Gastrocnemius medialis (tissue), 4 donors: ENCODE results near the gene BOLA2B. TPM values are rescaled to one million over a fixed set of nuclear protein-coding genes. Genes with fewer than 3 reads are reported as not detected.
A peak's percentile ranks its signal among the peaks of the same experiment; 100 is the strongest.
"Not testable (repeated sequence)": the region's sequence is repeated elsewhere in the genome, so short reads cannot be mapped to it uniquely, and the experiment has no call there.

Experiments used
- ATAC-seq, 2 donors: fragments of 150-250 bp; one replicate each; pipeline ENCODE4 v1.9.1; 2016
- DNase-seq, 2 donors: peaks; one replicate each; pipeline ENCODE4 v3.0.0-alpha.2; 2019
- H3K27ac ChIP-seq, 4 donors: fragments of 200-600 bp; sonication (generic); 1 replicate in 1 of 4; 2 replicates in 3 of 4; pipeline ENCODE4 v1.5.1; 2016 to 2018; ENCODE audit warnings: mild to moderate bottlenecking in 2 of 4, moderate library complexity in 1 of 4
- H3K27me3 ChIP-seq, 3 donors: fragments of 200-600 bp; sonication (generic) in 2 of 3; 1 replicate in 1 of 3; 2 replicates in 2 of 3; pipeline versions ENCODE4 v1.5.1 to v1.6.0; 2016 to 2019; ENCODE audit warnings: mild to moderate bottlenecking in 1 of 3, moderate library complexity in 1 of 3
- H3K36me3 ChIP-seq, 2 donors: fragments of 200-600 bp; sonication (generic) in 1 of 2; one replicate each; pipeline ENCODE4 v1.5.1; 2017 to 2018
- H3K4me1 ChIP-seq, 2 donors: fragments of 200-600 bp; sonication (generic) in 1 of 2; one replicate each; pipeline ENCODE4 v1.5.1; 2016 to 2017; ENCODE audit warnings: mild to moderate bottlenecking in 2 of 2
- H3K4me3 ChIP-seq, 4 donors: fragments of 200-600 bp; sonication (generic) in 3 of 4; 1 replicate in 1 of 4; 2 replicates in 3 of 4; pipeline ENCODE4 v1.5.1; 2016 to 2019; ENCODE audit warnings: mild to moderate bottlenecking in 2 of 4
- H3K9me3 ChIP-seq, 3 donors: fragments of 200-600 bp; sonication (generic) in 2 of 3; 1 replicate in 1 of 3; 2 replicates in 2 of 3; pipeline ENCODE4 v1.5.1; 2016 to 2019
- POLR2A ChIP-seq, 2 donors: fragments of 450-650 bp; IDR thresholded peaks; one replicate each; pipeline ENCODE4 v1.6.1; 2017; ENCODE audit warnings: antibody characterized with exemption in 2 of 2, mild to moderate bottlenecking in 2 of 2, moderate library complexity in 2 of 2
- in situ Hi-C, 4 donors: fragments of 200-750 bp; cut with MboI; loops; one replicate each; pipeline versions ENCODE4 v1.15.0 to v1.8.0; 2017; ENCODE audit warnings: low sequenced_read_pairs in 4 of 4
- intact Hi-C: fragments of 100-400 bp; cut with DNase I; formaldehyde crosslinking; loops from one replicate; pipeline ENCODE4 v1.15.1; 2023; ENCODE audit warnings: low total_unique reads
- total RNA-seq, 4 donors: library from RNA; depleted of rRNA; stranded (reverse); fragments of >200 nt; gene quantifications; one replicate each; pipeline versions ENCODE4 v1.1.0 to v1.2.3, GENCODE V29; 2016
- TF ChIP-seq, protein P1 (sequence below), 5 experiments: fragments of 450-650 bp in 3 of 5; fragments of 200-600 bp in 2 of 5; sonication (generic) in 2 of 5; IDR thresholded peaks in 4 of 5; conservative IDR thresholded peaks in 1 of 5; 1 replicate in 4 of 5; 2 replicates in 1 of 5; pipeline ENCODE4 v1.5.1; 2016 to 2019; ENCODE audit warnings: antibody characterized with exemption in 5 of 5, mild to moderate bottlenecking in 3 of 5, moderate library complexity in 3 of 5

BOLA2B gene
- total RNA-seq, 4 donors from 2014 or later, result 96.7 to 228 (median 140) TPM

DNA sequence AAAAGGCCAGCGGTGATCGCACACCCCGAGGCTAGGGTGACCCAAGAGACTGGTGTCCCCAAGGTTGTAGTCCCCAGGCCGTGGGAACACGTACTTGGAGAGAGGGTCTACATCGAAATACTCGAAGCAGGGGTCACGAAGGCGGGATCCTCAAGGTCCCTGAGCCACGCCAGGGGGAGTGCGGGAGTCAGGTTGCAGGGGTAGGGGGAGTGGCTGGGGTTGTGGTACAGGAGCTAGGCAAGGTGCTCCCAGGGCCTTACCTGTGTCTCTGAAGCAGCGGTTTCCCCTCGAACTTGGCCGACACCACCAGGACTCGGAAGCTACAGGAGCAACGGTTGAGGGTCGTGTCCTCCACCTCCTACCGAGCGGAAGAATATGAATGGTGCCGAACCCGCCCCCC lies 368 bp downstream of the BOLA2B start:
- H3K4me3 ChIP-seq, H3K36me3 ChIP-seq, H3K27me3 ChIP-seq, H3K27ac ChIP-seq, H3K9me3 ChIP-seq, intact Hi-C loops, H3K4me1 ChIP-seq, DNase-seq, in situ Hi-C loops: not testable (repeated sequence)
- ATAC-seq, result peak; percentile 3 to 10

DNA sequence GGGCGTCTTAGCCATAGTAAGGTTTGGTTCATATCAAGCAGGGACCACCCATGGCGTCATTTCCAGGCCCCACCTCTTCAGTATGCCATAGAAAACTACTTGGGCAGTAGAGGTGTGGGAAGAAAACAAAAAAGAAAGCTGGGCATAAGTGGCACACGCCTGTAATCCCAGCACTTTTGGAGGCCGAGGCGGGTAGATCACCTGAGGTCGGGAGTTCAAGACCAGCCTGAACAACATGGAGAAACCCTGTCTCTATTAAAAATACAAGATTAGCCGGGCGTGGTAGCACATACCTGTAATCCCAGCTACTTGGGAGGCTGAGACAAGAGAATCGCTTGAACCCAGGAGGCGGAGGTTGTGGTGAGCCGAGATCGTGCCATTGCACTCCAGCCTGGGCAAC lies 2.3 kb downstream of the BOLA2B start:
- DNase-seq, in situ Hi-C loops, H3K27ac ChIP-seq, H3K4me3 ChIP-seq, ATAC-seq, H3K9me3 ChIP-seq, H3K4me1 ChIP-seq, H3K27me3 ChIP-seq, intact Hi-C loops, H3K36me3 ChIP-seq: not testable (repeated sequence)

DNA sequence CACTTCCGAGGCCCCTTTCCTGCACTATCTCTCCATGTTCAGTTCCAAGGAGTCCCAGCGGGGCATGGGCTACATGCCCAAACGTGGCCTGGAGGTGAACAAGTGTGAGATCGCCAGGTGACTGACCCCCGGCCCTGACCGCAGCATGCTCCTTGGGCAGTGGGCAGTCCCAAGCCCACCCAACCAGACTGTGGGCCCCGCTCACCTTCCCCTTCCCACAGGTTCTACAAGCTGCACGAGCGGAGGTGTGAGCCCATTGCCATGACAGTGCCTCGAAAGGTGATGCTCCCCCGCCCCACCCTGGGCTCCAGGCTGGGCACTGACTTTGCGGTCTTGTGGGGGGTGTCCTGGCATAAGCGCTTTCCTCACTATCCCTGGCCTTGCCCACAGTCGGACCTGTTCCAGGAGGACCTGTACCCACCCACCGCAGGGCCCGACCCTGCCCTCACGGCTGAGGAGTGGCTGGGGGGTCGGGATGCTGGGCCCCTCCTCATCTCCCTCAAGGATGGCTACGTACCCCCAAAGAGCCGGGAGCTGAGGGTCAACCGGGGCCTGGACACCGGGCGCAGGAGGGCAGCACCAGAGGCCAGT lies 5.4 kb downstream of the BOLA2B start:
- Histone ChIP-seq H3K4me3 (no peak overlapping the region), H3K36me3 (no peaks in the 10 kb centered on the region), H3K27ac (no peak overlapping the region), H3K9me3 (no peaks in the 10 kb centered on the region), H3K27me3 (no peaks in the 10 kb centered on the region), H3K4me1 (peaks cover 3 to 7% of the 10 kb centered on the region in 2 donors)
- intact Hi-C loops (no loop called here), in situ Hi-C loops (loop anchor here in 1 of 4 donors (10.0 kb wide), 2 partner anchors 83 to 143 kb away; no protein-coding TSS in a partner anchor)
- DNase-seq (no peak), ATAC-seq (no peak)
- TF ChIP-seq, protein P1, sequence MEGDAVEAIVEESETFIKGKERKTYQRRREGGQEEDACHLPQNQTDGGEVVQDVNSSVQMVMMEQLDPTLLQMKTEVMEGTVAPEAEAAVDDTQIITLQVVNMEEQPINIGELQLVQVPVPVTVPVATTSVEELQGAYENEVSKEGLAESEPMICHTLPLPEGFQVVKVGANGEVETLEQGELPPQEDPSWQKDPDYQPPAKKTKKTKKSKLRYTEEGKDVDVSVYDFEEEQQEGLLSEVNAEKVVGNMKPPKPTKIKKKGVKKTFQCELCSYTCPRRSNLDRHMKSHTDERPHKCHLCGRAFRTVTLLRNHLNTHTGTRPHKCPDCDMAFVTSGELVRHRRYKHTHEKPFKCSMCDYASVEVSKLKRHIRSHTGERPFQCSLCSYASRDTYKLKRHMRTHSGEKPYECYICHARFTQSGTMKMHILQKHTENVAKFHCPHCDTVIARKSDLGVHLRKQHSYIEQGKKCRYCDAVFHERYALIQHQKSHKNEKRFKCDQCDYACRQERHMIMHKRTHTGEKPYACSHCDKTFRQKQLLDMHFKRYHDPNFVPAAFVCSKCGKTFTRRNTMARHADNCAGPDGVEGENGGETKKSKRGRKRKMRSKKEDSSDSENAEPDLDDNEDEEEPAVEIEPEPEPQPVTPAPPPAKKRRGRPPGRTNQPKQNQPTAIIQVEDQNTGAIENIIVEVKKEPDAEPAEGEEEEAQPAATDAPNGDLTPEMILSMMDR (IDR thresholded peaks at IDR 0.05 in 4 of 5, conservative IDR thresholded peaks at IDR 0.05 in 1 of 5), result no peak
- TF ChIP-seq POLR2A (IDR thresholded peaks at IDR 0.05), result no peak

DNA sequence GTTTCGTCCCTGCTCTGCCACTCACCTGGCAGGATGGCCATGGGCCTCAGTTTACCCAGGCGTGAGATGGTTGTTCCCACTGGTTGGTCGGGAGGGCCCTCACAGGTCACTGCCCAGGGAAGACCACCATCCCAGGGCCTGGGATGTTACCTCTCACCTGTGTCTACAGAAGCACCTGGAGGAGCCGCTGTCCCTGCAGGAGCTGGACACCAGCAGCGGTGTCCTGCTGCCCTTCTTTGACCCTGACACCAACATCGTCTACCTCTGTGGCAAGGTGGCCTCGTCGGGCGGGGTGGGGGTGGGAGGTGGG lies 6.0 kb downstream of the BOLA2B start:
- intact Hi-C loops (no loop called here), in situ Hi-C loops (loop anchor here in 1 of 4 donors (10.0 kb wide), 2 partner anchors 83 to 143 kb away; no protein-coding TSS in a partner anchor)
- ATAC-seq, result no peak
- Histone ChIP-seq H3K36me3 (no peaks in the 10 kb centered on the region), H3K4me3 (no peak overlapping the region), H3K9me3 (no peaks in the 10 kb centered on the region), H3K27me3 (no peaks in the 10 kb centered on the region), H3K27ac (no peak overlapping the region), H3K4me1 (peaks cover 3 to 7% of the 10 kb centered on the region in 2 donors)
- DNase-seq, result no peak
- TF ChIP-seq POLR2A (IDR thresholded peaks at IDR 0.05), result no peak
- TF ChIP-seq, protein P1 (IDR thresholded peaks at IDR 0.05 in 4 of 5, conservative IDR thresholded peaks at IDR 0.05 in 1 of 5), result no peak

DNA sequence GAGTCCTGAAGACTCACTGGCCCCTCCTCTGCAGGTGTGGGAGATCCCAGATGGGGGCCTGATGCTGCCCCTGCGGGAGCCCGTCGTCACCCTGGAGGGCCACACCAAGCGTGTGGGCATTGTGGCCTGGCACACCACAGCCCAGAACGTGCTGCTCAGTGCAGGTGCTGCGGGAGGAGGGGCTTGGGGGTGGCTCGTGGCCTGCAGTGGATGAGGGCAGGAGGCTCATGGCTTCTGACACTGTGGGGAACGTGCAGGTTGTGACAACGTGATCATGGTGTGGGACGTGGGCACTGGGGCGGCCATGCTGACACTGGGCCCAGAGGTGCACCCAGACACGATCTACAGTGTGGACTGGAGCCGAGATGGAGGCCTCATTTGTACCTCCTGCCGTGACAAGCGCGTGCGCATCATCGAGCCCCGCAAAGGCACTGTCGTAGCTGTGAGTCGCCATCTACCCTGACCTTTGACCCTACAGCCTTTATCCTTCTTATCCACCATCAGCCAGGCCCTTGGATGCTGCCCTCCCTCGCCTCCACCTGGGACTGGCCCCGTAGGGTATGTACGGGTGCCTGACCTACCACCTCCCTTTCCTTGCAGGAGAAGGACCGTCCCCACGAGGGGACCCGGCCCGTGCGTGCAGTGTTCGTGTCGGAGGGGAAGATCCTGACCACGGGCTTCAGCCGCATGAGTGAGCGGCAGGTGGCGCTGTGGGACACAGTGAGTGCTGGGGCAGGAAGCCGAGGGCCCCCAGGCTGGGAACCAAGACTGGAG lies 6.5 kb downstream of the BOLA2B start:
- peaks cover 3 to 7% of the 10 kb centered on the region in 2 donors for H3K4me1 ChIP-seq

More for the DNA sequence above, 6.5 kb downstream of the BOLA2B start:
- intact Hi-C loops (no loop called here), in situ Hi-C loops (loop anchor here in 1 of 4 donors (10.0 kb wide), 2 partner anchors 82 to 142 kb away; no protein-coding TSS in a partner anchor)
- Histone ChIP-seq H3K4me3 (no peak overlapping the region), H3K27me3 (no peaks in the 10 kb centered on the region), H3K36me3 (no peaks in the 10 kb centered on the region), H3K9me3 (no peaks in the 10 kb centered on the region), H3K27ac (no peak overlapping the region)
- DNase-seq (peak; percentile 40 to 57), ATAC-seq (no peak)
- TF ChIP-seq, protein P1 (IDR thresholded peaks at IDR 0.05 in 4 of 5, conservative IDR thresholded peaks at IDR 0.05 in 1 of 5), result peak; percentile 35 to 78 (median 68)
- no peak for TF ChIP-seq POLR2A (IDR thresholded peaks at IDR 0.05)
